HEK293 (cell line): ENCODE measurements around the gene ULBP1.
A peak's percentile ranks its signal among the peaks of the same experiment; 100 is the strongest.

Experiments
- CTCF ChIA-PET: fragments of 350-600 bp; formaldehyde crosslinking; extraction: SDS; loops from one replicate; lab custom pipeline; 2021; ENCODE audit warnings: antibody characterized with exemption; lab: Yijun Ruan, JAX
- POLR2A ChIA-PET: fragments of 300-600 bp; formaldehyde crosslinking; extraction: SDS; loops from one replicate; lab custom pipeline; 2020; ENCODE audit warnings: antibody characterized with exemption, inconsistent platforms; lab: Yijun Ruan, JAX
- H3K27ac ChIP-seq: fragments of 200-500 bp; sonication (Bioruptor generic); 2 replicates; pipeline ENCODE4 v1.5.1; 2014; ENCODE audit warnings: low read depth, low read length, control low read depth, inconsistent platforms; ENCODE audit errors: extremely low read depth
- H3K36me3 ChIP-seq, 2 experiments: fragments of 200-500 bp in 1 of 2; sonication (Bioruptor generic) in 1 of 2; 1 replicate in 1 of 2; 2 replicates in 1 of 2; pipeline ENCODE4 v1.5.1; 2014 to 2017; ENCODE audit warnings: inconsistent platforms in 2 of 2, low read length in 2 of 2; ENCODE audit not compliant: control insufficient read depth in 2 of 2, insufficient read depth in 1 of 2
- H3K4me1 ChIP-seq: fragments of 200-500 bp; sonication (Bioruptor generic); 2 replicates; pipeline ENCODE4 v1.5.1; 2014; ENCODE audit warnings: mild to moderate bottlenecking, low read length, inconsistent platforms; ENCODE audit not compliant: control insufficient read depth, insufficient read depth
- H3K4me3 ChIP-seq: 2 replicates; pipeline ENCODE4 v1.5.1; 2011; ENCODE audit warnings: low read depth, mild to moderate bottlenecking, control low read depth, low read length, moderate library complexity
- H3K9me3 ChIP-seq: fragments of 200-500 bp; sonication (Bioruptor generic); 2 replicates; pipeline ENCODE4 v1.5.1; 2014; ENCODE audit warnings: low read depth, low read length, inconsistent platforms; ENCODE audit not compliant: control insufficient read depth, insufficient read depth
- BCL11A ChIP-seq: fragments of 450-650 bp; formaldehyde crosslinking; IDR thresholded peaks from 2 replicates; pipeline ENCODE4 v1.5.1; 2016; ENCODE audit warnings: low read depth, missing biosample characterization, missing genetic modification characterization
- GLI4 ChIP-seq: fragments of 450-650 bp; formaldehyde crosslinking; IDR thresholded peaks from 2 replicates; pipeline ENCODE4 v1.5.1; 2016; ENCODE audit warnings: missing biosample characterization, missing genetic modification characterization
- ZBTB10 ChIP-seq: fragments of 450-650 bp; formaldehyde crosslinking; IDR thresholded peaks from 2 replicates; pipeline ENCODE4 v1.5.1; 2016; ENCODE audit warnings: missing biosample characterization, missing genetic modification characterization
- ZBTB17 ChIP-seq: fragments of 450-650 bp; formaldehyde crosslinking; IDR thresholded peaks from 2 replicates; pipeline ENCODE4 v1.5.1; 2016; ENCODE audit warnings: missing biosample characterization, missing genetic modification characterization
- ZBTB20 ChIP-seq: fragments of 450-650 bp; formaldehyde crosslinking; IDR thresholded peaks from 2 replicates; pipeline ENCODE4 v1.5.1; 2016; ENCODE audit warnings: missing biosample characterization, missing genetic modification characterization
- ZBTB6 ChIP-seq: fragments of 450-650 bp; formaldehyde crosslinking; IDR thresholded peaks from 2 replicates; pipeline ENCODE4 v1.5.1; 2017; ENCODE audit warnings: missing biosample characterization, missing genetic modification characterization
- ZNF266 ChIP-seq: fragments of 450-650 bp; formaldehyde crosslinking; IDR thresholded peaks from 2 replicates; pipeline ENCODE4 v1.5.1; 2016; ENCODE audit warnings: missing biosample characterization, missing genetic modification characterization, low read depth
- ZNF280C ChIP-seq: fragments of 450-650 bp; formaldehyde crosslinking; IDR thresholded peaks from 2 replicates; pipeline ENCODE4 v1.5.1; 2016; ENCODE audit warnings: missing biosample characterization, missing genetic modification characterization
- ZNF404 ChIP-seq: fragments of 450-650 bp; formaldehyde crosslinking; IDR thresholded peaks from 2 replicates; pipeline ENCODE4 v1.5.1; 2017; ENCODE audit warnings: missing biosample characterization, missing genetic modification characterization
- ZNF521 ChIP-seq: fragments of 450-650 bp; formaldehyde crosslinking; IDR thresholded peaks from 2 replicates; pipeline ENCODE4 v1.5.1; 2017; ENCODE audit warnings: missing biosample characterization, mild to moderate bottlenecking, missing genetic modification characterization
- ZNF544 ChIP-seq: fragments of 450-650 bp; formaldehyde crosslinking; IDR thresholded peaks from 2 replicates; pipeline ENCODE4 v1.5.0; 2017; ENCODE audit warnings: missing biosample characterization, missing genetic modification characterization
- ZNF792 ChIP-seq: fragments of 450-650 bp; formaldehyde crosslinking; IDR thresholded peaks from 2 replicates; pipeline ENCODE4 v1.5.1; 2016; ENCODE audit warnings: missing biosample characterization, missing genetic modification characterization
- ZSCAN5A ChIP-seq: fragments of 450-650 bp; formaldehyde crosslinking; IDR thresholded peaks from 2 replicates; pipeline ENCODE4 v1.5.1; 2016; ENCODE audit warnings: missing biosample characterization, missing genetic modification characterization
- TF ChIP-seq, protein P1 (sequence below): fragments of 450-650 bp; formaldehyde crosslinking; IDR thresholded peaks from 2 replicates; pipeline ENCODE4 v1.5.1; 2017; ENCODE audit warnings: missing biosample characterization, missing genetic modification characterization
- TF ChIP-seq, protein P2 (sequence below): fragments of 450-650 bp; formaldehyde crosslinking; IDR thresholded peaks from 2 replicates; pipeline ENCODE4 v1.5.1; 2017; ENCODE audit warnings: missing biosample characterization, missing genetic modification characterization

Gene ULBP1

DNA sequence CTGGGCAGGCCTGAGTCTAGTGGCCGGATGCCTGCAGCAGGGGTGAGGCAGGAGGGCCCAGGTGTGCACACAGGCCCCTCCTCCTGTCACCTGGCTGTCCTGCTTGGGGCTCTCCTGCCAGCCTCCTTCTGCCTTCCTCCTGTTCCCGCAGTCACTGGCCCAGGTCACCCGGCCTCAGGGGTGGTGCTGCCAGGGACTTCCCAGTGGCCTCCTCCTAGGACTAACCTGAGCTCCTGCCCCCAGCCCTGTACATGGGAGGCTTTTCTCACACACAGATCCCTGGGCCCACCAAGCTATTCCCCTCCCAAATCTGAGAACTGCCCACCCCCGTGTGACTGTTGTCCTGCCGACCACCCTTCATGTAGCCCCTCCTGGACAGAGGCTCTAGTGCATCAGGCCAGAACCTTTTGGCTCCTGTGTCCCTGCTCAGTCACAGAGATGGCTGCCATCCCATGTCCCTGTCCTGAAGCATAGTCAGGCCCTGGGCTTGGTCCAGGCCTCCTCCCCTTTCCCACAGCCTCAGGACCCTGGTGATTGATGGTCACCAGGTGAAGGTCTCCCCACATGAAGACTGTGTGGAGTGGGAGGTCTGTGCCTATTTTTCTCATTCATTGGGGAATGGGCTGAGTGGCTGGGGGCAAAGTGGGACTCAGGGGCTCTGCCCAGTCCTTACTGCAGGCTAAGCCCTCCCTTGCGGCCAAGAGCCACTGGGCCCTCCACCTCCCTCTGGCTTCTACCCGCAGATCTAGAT, 1.1 kb upstream of the ULBP1 start:
- TF ChIP-seq ZNF521 (tag by site-specific recombination) (no peak), BCL11A (tag by site-specific recombination) (no peak), ZNF404 (no peak), ZBTB20 (tag by site-specific recombination) (peak; percentile 72), ZNF544 (tag by site-specific recombination) (no peak), ZBTB6 (tag by site-specific recombination) (no peak), ZSCAN5A (tag by site-specific recombination) (0 out of 2 replicates have a peak, but pooled peaks have one; percentile 27), ZBTB10 (tag by site-specific recombination) (no peak), ZNF266 (tag by site-specific recombination) (no peak), GLI4 (tag by site-specific recombination) (no peak), ZNF792 (tag by site-specific recombination) (no peak)
- TF ChIP-seq, protein P1, sequence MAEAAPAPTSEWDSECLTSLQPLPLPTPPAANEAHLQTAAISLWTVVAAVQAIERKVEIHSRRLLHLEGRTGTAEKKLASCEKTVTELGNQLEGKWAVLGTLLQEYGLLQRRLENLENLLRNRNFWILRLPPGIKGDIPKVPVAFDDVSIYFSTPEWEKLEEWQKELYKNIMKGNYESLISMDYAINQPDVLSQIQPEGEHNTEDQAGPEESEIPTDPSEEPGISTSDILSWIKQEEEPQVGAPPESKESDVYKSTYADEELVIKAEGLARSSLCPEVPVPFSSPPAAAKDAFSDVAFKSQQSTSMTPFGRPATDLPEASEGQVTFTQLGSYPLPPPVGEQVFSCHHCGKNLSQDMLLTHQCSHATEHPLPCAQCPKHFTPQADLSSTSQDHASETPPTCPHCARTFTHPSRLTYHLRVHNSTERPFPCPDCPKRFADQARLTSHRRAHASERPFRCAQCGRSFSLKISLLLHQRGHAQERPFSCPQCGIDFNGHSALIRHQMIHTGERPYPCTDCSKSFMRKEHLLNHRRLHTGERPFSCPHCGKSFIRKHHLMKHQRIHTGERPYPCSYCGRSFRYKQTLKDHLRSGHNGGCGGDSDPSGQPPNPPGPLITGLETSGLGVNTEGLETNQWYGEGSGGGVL (tag by site-specific recombination), result no peak
- TF ChIP-seq, protein P2, sequence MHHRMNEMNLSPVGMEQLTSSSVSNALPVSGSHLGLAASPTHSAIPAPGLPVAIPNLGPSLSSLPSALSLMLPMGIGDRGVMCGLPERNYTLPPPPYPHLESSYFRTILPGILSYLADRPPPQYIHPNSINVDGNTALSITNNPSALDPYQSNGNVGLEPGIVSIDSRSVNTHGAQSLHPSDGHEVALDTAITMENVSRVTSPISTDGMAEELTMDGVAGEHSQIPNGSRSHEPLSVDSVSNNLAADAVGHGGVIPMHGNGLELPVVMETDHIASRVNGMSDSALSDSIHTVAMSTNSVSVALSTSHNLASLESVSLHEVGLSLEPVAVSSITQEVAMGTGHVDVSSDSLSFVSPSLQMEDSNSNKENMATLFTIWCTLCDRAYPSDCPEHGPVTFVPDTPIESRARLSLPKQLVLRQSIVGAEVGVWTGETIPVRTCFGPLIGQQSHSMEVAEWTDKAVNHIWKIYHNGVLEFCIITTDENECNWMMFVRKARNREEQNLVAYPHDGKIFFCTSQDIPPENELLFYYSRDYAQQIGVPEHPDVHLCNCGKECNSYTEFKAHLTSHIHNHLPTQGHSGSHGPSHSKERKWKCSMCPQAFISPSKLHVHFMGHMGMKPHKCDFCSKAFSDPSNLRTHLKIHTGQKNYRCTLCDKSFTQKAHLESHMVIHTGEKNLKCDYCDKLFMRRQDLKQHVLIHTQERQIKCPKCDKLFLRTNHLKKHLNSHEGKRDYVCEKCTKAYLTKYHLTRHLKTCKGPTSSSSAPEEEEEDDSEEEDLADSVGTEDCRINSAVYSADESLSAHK (tag by site-specific recombination), result no peak
- TF ChIP-seq, all 188 proteins: peak for 2
- POLR2A ChIA-PET, result no interaction called here
- no peaks in the 10 kb centered on the region for H3K9me3 ChIP-seq
- H3K4me1 ChIP-seq, result peaks cover 3% of the 10 kb centered on the region
- H3K27ac ChIP-seq, result peak overlapping the region; percentile 72; the same call in 1 of the 2 replicates
- peak overlapping the region; percentile 61 for H3K4me3 ChIP-seq
- H3K36me3 ChIP-seq, result no peaks in the 10 kb centered on the region
- CTCF ChIA-PET, result interaction anchor here (1.0 to 2.1 kb wide), 3 partner anchors 44 to 233 kb away, joined by 3 to 13 read pairs (median 4); no protein-coding TSS in a partner anchor

- peak; percentile 84 for TF ChIP-seq ZBTB17 (tag by site-specific recombination)
- no peak for TF ChIP-seq ZNF280C (tag by site-specific recombination)
- Histone ChIP-seq H3K9me3 (no peaks in the 10 kb centered on the region), H3K4me1 (peaks cover 3% of the 10 kb centered on the region), H3K4me3 (peak overlapping the region; percentile 61), H3K27ac (peak overlapping the region; percentile 72; the same call in 1 of the 2 replicates), H3K36me3 (no peaks in the 10 kb centered on the region)
- CTCF ChIA-PET, result no interaction called here
- POLR2A ChIA-PET, result no interaction called here
These were observed 606 bp upstream of the ULBP1 start for GRCh38 chr6:149963212-149963461.
